Activated CD4-positive, alpha-beta T cell treated with anti-CD3 and anti-CD28 coated beads, Interleukin-10, Interleukin-2, amounts not matched to agents 100 ng/mL and 50 ng/mL, durations not matched to agents 16 hours and 8 hours (primary cell): ENCODE data around the gene PADI1.
"Not testable (repeated sequence)": the region's sequence is repeated elsewhere in the genome, so short reads cannot be mapped to it uniquely, and the experiment has no call there.

Experiments used
- DNase-seq: peaks from one replicate; pipeline ENCODE4 v3.0.0-alpha.2; 2020

Gene PADI1

GRCh38 chr1:17218939-17219338 is 14.0 kb downstream of the PADI1 start:
- no peak for DNase-seq

GRCh38 chr1:17220287-17220686 is 15.4 kb downstream of the PADI1 start:
- no peak for DNase-seq

- DNase-seq = no peak
Observed at GRCh38 chr1:17222557-17222956, 17.6 kb downstream of the PADI1 start.

GRCh38 chr1:17224434-17224833 is 19.5 kb downstream of the PADI1 start:
- no peak for DNase-seq

- DNase-seq = no peak
Observed at GRCh38 chr1:17225140-17225539, 20.2 kb downstream of the PADI1 start.

GRCh38 chr1:17227358-17227915 is 22.5 kb downstream of the PADI1 start:
- no peak for DNase-seq

- no peak for DNase-seq
Observed at GRCh38 chr1:17228619-17229018, 23.7 kb downstream of the PADI1 start.

- DNase-seq = no peak
Observed at GRCh38 chr1:17229379-17229778, 24.5 kb downstream of the PADI1 start.

GRCh38 chr1:17230106-17230505 is 25.2 kb downstream of the PADI1 start:
- DNase-seq = no peak

- no peak for DNase-seq
Observed at GRCh38 chr1:17230671-17231310, 25.9 kb downstream of the PADI1 start.

- DNase-seq = no peak
Observed at GRCh38 chr1:17232759-17233661, 28.1 kb downstream of the PADI1 start.

- no peak for DNase-seq
Observed at GRCh38 chr1:17233675-17234320, 28.9 kb downstream of the PADI1 start.

GRCh38 chr1:17234405-17234804 is 29.5 kb downstream of the PADI1 start:
- DNase-seq = no peak

GRCh38 chr1:17235135-17235885 is 30.4 kb downstream of the PADI1 start:
- DNase-seq = no peak

GRCh38 chr1:17236779-17237560 is 32.0 kb downstream of the PADI1 start:
- DNase-seq = peak; percentile 83

- DNase-seq = no peak
Observed at GRCh38 chr1:17237561-17237903, 32.6 kb downstream of the PADI1 start.

- DNase-seq = peak; percentile 52
Observed at GRCh38 chr1:17239420-17239819, 34.5 kb downstream of the PADI1 start.

GRCh38 chr1:17241011-17241779 is 36.3 kb downstream of the PADI1 start:
- not testable (repeated sequence) for DNase-seq

- DNase-seq = not testable (repeated sequence)
Observed at GRCh38 chr1:17241780-17242074, 36.8 kb downstream of the PADI1 start.

- no peak for DNase-seq
Observed at GRCh38 chr1:17243274-17243673, 38.3 kb downstream of the PADI1 start.
